Frontal cortex (tissue), 4 donors: Measurements from ENCODE around the gene PPP3CA. TPM values are rescaled to one million over a fixed set of nuclear protein-coding genes. Genes with fewer than 3 reads are reported as not detected.

ENCODE experiments used
- DNase-seq, 2 donors: peaks; one replicate each; pipeline ENCODE4 v3.0.0; 2012; ENCODE audit warnings: low spot score in 2 of 2
- FAIRE-seq: peaks from 2 replicates; lab custom pipeline; 2012; peaks lifted over from hg19 to GRCh38; lab: Jason Lieb, UNC
- total RNA-seq: library from RNA; depleted of rRNA; stranded (reverse); fragments of >200 nt; gene quantifications from one replicate; pipeline ENCODE4 v1.2.3, GENCODE V29; 2014
- donor health status: control.
- donor health status: control.
- donor health status: control.

PPP3CA gene
- total RNA-seq, 1 donor from 2014 or later = 196 TPM

DNA sequence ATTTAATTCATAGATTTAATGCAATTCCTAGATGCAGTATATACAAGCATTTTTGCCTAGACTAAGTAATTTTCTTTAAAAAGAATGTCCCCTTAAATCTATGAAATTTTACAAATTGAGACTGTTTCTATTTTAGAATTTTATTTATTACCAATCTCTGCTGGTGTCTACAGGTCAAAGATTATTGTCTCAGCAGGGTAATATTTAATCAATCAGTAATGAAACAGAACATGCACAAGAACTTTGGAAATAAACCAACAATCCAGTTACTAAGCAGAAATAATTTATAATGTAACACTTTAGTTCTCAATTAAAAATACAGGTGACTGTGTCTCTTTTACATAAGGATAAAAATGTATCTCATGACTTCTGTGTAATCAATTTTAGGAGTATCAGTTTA is 266.2 kb downstream of the PPP3CA start:
- FAIRE-seq = no peak

DNA sequence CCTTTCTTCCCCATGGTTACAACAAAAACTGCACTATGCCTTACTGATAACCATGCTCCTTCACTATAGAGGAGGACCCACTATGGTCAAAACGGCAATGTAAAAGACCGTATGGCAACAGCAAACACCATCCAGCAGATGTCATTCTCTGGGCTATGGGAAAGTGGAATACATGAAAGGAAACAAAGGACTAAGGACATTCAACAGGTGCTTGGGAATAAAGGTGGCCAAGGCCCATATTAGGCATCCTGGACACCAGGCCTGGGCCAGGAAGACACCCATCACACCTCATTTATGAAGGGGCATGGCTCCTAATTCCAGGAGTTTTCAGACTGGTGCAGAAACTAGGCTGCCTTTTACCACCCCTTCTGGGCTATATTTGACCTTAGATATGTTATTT is 268.4 kb downstream of the PPP3CA start:
- no peak for FAIRE-seq
- DNase-seq = no peak

More for the DNA sequence above, 266.2 kb downstream of the PPP3CA start:
- no peak for DNase-seq

DNA sequence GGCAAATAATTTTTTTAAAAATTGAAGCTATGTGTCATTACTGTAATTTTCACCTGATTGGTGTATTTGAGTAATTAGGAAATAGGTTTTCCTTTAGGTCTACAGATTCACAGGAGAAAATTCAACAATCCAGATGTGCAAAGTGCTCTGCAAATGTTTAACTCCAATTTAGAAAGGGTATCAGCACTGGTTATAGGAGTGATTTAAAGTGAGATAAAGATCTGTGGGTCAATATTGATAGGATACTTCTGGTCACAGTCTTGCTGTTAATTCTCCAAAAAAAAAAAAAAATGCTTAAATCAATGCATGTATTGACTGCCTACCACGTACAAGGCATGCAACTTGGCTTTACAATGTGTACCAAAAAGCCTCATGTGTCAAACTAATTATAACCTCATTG is 271.3 kb downstream of the PPP3CA start:
- FAIRE-seq = no peak

DNA sequence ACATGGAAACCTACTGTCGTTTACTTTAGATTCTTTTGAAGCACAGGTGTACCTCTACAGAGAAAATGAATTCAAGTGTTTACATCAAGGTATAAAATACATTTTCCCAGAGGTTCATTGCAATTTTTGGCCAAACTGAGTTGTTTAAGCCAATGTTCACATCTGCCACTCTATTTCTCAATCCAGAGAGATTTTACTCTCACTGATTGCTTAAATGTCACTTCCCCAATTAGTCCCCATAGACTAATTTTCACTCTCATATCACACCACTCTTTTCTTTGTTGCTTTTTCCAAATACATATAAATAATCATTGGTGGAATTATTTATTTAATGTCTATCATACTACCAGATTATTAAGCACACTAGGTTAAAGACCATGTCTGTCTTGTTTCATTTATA is 271.8 kb downstream of the PPP3CA start:
- FAIRE-seq = no peak
- DNase-seq = no peak

More for the DNA sequence above, 271.3 kb downstream of the PPP3CA start:
- no peak for DNase-seq

DNA sequence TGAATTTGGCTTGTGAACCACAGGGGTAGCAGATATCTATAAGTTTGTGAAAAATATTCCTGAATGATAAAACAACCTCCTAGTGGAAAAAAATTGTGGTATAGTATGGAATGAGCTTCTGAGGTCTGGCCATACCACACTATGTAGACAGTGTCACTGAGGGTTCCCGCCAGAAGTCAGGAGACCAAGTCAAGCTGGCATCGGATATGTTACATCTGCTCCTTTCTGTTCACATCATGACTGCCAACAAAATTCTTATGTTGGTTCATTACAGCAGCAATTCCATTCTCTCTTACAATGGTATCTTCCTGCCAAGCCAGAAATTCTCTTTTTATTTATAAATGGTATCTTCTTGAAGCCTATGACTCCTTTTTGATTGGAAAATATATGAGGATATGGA is 273.0 kb downstream of the PPP3CA start:
- FAIRE-seq (no peak), DNase-seq (no peak)

DNA sequence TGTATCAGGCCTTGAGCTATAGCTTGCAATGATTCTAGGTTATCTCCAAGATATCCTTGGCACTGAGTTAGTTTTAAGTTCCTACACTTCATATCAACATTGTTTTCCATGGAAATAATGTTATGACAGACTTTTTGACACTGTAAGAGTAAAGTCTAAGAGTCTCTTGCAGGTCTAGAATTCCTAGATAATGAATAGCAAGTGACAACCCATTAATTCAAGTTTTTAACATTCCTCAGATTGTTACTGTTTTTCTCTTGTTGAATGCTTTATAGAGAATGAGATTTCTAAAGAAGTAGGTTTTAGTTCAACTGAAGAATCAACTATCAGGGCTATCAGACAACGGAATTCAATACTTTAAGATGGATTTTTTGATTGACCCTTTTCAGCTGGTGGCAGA is 276.1 kb downstream of the PPP3CA start:
- FAIRE-seq = no peak
- no peak for DNase-seq

DNA sequence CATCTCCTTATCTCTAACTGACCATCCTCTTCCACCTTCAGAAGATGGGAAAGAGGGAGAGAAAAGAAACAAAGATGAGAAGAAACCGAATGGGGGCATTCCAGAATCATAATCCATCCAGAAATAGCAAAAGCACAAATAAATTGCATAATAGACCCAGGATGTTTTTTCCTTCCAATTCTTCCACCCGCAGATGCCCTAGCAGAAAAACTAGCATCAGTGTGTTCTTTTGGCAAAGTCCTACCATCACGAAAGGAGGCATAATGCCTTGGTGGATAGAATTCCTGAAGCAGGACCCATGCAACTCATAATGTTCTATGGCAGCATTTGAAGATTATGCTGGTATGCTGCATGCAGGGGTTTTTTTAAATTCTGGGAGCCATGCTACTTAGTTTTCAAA is 279.2 kb downstream of the PPP3CA start:
- no peak for DNase-seq
- no peak for FAIRE-seq

DNA sequence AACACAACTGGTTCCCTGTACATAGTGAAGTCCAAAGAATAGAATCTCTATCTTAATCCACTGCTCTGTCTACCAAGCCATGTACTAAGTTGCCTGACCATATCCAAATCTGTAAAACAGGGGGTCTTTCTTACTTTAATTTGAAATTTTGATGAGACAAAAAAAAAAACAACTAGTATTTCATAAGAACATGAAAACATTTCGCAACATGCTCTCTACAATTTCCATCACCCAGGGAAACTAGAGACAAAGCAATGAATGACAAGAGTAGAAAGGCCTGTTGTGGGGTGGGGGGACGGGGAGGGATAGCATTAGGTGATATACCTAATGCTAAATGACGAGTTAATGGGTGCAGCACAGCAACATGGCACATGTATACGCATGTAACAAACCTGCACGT is 279.9 kb downstream of the PPP3CA start:
- FAIRE-seq (no peak), DNase-seq (no peak)

DNA sequence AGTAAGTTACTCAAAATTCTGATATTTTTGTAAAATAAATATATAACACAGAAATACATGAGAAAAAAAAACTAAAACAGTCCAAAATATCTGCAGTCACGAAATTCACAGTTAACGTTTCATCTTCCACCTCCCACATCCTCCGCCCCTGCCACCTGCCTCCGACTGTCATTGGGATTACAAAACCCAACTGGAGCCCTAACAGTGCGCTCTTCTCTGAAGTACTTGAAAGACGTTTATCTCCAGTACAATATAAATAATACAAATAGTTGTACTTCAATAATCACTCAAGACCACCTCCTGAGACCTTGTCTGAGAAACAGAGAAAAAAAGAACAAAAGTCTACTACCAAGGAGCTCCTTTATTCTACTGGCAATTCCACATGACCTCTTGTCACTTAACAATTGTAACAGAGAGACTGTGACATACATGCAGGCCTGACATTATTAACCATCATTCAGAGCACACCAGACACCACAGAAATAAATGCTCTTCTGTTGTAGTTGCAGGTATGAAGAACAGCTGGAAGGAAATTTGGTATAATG is 280.6 kb downstream of the PPP3CA start:
- no peak for DNase-seq
- FAIRE-seq = no peak

DNA sequence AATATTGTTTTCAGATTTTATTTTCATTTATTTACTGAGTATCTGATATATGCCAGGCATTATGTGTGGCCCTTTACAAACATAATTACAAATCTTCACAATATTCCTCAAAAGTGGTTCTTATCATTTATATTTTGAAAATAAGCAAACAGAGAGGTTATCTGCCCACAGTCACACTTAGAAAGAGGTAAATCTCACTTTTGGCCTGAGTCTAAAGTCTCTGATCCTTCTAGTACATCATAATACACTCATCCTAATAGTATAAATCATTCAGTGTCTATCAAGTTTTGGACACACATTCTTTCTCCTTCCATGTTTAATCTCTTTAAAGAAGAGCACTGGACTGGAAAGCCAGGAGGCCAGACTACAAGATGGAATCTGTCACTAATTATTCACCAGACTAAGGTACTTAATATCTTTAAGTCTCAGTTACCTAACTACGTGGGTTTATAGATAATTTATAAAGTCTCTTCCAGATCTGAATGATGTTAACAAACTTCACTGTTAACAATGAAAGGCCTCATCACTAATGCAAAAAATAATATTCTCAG is 281.3 kb downstream of the PPP3CA start:
- no peak for DNase-seq
- no peak for FAIRE-seq

DNA sequence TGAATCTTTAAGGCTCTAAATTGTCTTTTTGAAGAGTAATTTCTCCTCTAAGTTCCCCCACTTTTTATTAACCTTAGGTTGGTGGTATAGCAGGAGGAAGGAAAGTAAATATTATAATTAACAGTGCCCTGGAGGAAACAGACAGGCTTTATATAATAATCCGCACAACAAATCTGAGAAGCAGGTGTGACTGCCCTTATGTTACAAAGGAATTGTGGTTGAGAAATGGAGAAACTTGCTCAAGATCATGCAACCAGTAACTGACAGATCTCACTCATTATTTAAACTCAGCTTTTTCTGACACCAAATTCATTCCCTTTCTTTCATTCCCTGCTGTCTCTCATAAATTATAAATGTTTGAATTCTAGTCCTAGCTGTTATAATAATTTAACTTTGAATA is 282.0 kb downstream of the PPP3CA start:
- DNase-seq = no peak
- FAIRE-seq = no peak

DNA sequence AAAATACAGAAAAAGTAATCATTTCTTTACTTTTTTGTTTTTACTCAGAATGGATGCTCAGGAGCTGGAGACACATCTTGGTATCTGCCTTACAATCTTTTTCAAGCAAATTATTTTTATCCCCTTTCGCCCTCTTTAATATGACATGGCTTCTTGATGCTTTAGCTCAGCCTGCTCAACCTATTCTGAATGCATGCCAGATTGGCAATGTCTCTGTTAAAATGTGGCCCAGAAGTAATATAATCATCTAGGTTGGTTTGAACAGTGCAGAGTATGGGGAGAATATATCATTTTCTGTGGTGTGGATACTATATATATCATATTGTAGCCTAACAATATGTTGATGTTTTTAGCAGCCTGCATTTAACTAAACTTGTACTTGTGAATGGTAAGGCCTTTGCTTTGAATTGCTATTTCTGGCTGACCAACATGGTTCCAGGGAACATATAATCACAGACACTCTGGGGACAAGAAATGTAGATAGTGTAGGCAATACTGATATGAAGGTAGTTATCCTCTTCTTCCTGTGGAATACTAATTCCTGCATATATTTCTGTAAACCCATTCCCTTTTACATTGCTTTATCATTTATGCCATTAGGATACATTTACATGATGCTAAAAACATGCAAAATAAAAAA is 282.7 kb downstream of the PPP3CA start:
- FAIRE-seq = no peak

DNA sequence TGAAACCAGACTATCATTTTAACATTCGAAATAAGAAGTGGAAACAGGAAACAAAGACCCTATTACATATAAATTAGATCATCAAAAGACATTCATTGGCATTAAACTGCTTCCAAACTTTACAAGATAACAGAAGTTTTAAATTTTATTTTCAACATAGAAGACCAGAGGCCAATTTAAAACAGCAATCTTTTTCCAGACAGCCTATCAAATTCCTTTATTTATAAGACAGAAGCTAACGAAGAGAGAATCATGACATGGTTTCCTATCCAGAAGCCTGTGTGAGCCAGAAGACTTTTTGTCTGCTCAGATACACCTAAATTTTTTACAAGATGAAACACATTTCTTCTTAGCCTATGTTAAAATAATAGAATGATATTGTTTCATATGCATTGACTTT is 291.9 kb downstream of the PPP3CA start:
- FAIRE-seq = no peak

More for the DNA sequence above, 282.7 kb downstream of the PPP3CA start:
- no peak for DNase-seq

DNA sequence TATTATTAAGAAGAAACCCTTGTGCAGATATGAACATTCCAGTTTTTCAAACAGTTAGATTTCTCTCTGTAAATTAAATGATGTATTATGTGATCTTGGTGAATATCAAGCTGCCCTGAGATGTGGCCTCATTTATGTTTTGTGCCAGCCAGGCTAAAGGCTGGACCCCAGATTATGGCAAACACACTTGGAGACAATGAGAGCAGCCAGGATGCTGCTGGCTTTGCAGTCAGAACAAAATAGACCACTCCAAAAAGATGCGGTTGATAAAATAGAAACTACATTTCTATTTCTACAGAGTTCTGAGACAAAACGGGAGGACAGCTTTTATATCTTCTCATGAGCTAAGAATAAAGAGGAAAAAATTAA is 296.5 kb downstream of the PPP3CA start:
- no peak for FAIRE-seq

More for the DNA sequence above, 291.9 kb downstream of the PPP3CA start:
- no peak for DNase-seq

DNA sequence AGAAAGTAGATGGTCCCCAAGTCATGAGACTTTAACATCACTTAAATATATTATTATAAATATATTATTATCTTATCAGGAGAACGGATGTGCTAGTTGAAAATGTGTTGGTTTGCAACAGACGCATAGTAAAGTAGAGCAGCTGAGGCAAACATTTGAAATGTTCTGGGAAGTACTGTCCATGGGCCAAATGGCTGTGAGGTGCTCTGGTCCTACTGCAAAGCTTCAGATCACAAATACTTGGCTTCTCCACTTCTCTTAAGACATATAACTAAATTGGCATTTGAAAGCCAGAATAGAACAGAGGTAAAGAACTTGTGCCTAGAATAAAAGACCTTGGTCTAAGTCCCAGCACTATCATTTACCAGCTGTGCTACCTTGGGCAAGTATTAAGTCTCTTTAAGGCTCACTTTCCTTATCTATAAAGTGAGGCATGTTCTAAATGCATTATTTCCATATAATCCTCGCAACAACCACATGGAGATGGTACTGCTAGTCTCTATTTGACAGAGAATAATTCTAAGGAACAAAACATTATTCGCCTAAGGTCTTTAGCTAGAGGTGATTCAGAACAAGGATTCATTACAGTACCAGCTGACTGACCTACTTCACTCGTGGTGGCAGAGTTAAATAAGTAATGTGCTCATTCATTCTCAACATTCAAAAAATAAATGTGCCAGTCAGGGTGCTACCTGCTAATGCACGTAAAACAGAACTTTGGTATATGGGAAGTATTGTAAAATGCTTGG is 297.1 kb downstream of the PPP3CA start:
- no peak for DNase-seq
- FAIRE-seq = no peak

More for the DNA sequence above, 296.5 kb downstream of the PPP3CA start:
- DNase-seq = no peak

DNA sequence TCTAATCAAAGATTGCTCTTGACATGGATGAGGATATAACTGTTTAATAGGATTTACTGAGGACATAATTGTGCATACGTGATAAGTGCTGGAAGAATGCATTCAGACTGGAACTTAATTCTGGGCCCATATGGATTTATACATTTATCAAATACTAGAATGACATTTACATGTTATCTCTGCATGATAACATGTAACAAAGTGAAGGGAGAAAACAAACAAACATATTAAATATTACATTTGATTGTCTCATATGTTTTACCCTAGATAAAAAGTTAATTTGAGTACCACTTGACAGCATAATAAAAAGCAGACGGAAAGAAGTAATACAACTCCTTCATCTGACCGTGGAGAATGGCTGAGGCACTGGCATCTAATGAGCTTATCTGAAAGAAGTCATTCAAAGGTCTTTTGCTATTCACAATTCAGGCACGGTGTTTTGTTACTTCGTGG is 297.8 kb downstream of the PPP3CA start:
- FAIRE-seq (no peak), DNase-seq (no peak)

DNA sequence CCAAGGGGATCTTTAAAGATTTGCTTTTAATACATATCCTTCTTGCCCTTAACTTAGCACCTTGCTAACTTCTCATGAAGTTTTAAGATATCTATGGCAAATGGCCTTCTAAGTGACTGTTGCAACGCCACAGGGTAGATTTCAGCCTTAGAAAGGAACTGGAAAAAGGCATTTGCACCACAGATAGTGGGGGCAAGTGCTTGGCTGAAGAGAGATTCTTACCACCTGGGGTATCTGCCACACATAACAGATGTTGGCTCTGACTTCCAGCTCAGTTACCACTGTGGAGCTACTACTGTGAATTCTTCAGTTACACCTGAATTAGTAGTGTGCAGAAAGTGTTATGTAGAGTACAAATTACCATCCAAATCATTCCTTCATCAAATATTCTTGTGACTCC is 302.6 kb downstream of the PPP3CA start:
- DNase-seq = no peak
- FAIRE-seq = no peak

DNA sequence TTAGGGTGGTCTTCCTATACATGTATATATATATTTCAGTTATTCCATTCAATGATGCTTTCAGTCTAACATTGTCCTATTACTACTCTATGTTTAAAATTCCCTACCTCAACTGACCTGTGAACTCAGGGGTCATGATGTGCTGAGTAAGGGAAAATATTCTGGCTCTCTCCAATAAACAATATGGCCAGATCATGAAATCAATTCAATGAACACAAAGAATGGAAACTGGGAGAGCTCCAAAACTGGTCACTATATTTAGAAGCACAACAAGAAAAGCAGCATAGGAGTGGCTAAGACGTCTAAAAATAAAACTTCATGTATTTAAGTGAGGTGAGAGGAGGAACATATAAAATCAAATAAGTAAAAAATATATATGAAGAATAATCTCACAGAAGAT is 304.5 kb downstream of the PPP3CA start:
- FAIRE-seq (no peak), DNase-seq (no peak)

DNA sequence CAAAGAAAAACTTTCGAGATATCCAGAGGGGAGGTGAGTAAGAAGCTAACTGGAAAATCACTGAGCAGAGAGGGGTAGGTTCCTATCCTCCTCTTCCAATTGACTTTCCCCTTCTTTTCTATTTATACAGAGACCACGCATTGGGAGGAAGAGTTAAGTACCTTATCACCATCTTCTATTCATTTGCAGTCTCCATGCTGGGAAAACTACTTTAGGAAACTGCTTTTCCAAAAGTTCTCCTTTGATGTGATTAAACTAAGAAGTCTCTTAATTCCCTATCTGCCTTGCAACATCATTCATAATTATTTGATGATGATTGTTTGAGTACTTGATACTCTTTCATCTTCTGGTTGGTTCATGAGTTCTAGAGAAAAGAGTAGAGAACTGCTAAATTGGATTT is 306.6 kb downstream of the PPP3CA start:
- FAIRE-seq (no peak), DNase-seq (no peak)

DNA sequence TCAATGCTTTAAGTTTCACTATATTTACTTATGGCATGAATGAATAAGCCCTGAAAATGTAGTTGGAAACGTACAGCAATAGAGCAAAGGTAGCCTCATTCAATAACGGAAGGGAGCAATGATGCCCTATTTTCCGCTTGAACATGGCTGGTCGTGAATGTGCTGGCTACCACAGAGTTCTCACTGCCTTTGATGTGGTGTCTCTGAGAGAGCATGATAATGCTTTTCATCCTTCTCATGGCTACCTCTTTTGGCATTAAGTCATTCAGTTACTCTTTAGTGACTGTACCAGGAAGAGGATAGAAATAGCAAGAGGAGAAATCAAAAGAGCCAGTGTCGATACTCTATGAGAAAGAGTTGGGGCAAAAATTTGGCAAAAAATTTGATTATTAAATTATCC is 308.0 kb downstream of the PPP3CA start:
- DNase-seq (no peak), FAIRE-seq (no peak)

DNA sequence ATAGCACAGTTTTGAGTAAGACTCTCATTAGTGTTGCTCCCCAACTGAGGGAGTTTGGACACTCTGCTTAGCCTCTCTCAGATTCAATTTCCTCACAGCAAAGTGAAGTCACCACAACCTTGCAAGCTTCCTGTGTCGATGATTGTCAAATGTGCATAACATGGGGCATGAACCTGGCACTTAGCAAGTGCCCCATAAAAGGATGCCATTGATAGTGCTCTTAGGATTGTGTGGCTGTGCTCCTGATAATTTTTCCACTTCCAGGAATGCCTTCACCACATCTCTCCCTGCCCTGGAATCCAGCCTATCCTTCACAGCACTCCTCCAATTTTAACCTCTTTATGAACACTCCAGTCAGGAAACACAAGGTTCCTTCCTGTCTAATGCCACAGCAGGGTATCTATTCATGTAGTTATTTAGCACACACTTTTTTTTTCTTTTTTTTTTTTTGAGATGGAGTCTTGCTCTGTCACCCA is 309.4 kb downstream of the PPP3CA start:
- no peak for DNase-seq
- FAIRE-seq = no peak
